GM23338 (cell line): Measurements from ENCODE around the gene BOD1. TPM values are rescaled to one million over a fixed set of nuclear protein-coding genes. Genes with fewer than 3 reads are reported as not detected.

Source experiments
- ATAC-seq: fragments of 200-7000 bp; cut with Tn5 transposase; 3 replicates; pipeline ENCODE4 v1.9.1; 2020
- DNase-seq: peaks from one replicate; pipeline ENCODE4 v3.0.0-alpha.2; 2015; ENCODE audit warnings: low spot score
- H2AFZ ChIP-seq: fragments of 200-600 bp; sonication (generic); 2 replicates; pipeline ENCODE4 v1.8.0; 2016; ENCODE audit warnings: antibody characterized with exemption, mild to moderate bottlenecking, moderate library complexity
- H3F3A ChIP-seq: fragments of 200-600 bp; sonication (generic); replicated peaks from 2 replicates; pipeline ENCODE4 v1.8.0; 2017; ENCODE audit warnings: antibody characterized with exemption, mixed run types, low read depth
- H3K27ac ChIP-seq: fragments of 200-600 bp; sonication (generic); 2 replicates; pipeline ENCODE4 v1.6.1; 2016; ENCODE audit warnings: low read depth
- H3K27me3 ChIP-seq: fragments of 200-600 bp; sonication (generic); 2 replicates; pipeline ENCODE4 v1.8.0; 2016; ENCODE audit warnings: mild to moderate bottlenecking, mixed run types, moderate library complexity; ENCODE audit not compliant: insufficient read depth
- H3K36me3 ChIP-seq: fragments of 200-600 bp; sonication (generic); 2 replicates; pipeline ENCODE4 v1.8.0; 2016; ENCODE audit warnings: mild to moderate bottlenecking; ENCODE audit not compliant: insufficient read depth
- H3K4me1 ChIP-seq: fragments of 200-600 bp; sonication (generic); 2 replicates; pipeline ENCODE4 v1.8.0; 2016; ENCODE audit warnings: mild to moderate bottlenecking, moderate library complexity; ENCODE audit not compliant: insufficient read depth
- H3K4me2 ChIP-seq: fragments of 200-600 bp; sonication (generic); 2 replicates; pipeline ENCODE4 v1.7.1; 2017; ENCODE audit warnings: mixed run types
- H3K4me3 ChIP-seq: fragments of 200-600 bp; sonication (generic); 2 replicates; pipeline ENCODE4 v1.6.1; 2016; ENCODE audit warnings: mixed run types
- H3K79me2 ChIP-seq: fragments of 200-600 bp; sonication (generic); replicated peaks from 2 replicates; pipeline ENCODE4 v1.8.0; 2017; ENCODE audit warnings: mild to moderate bottlenecking; ENCODE audit not compliant: insufficient read depth
- H3K9me2 ChIP-seq: fragments of 200-600 bp; sonication (generic); 2 replicates; pipeline ENCODE4 v1.8.0; 2017; ENCODE audit not compliant: insufficient read depth
- H4K20me1 ChIP-seq: fragments of 200-600 bp; sonication (generic); replicated peaks from 2 replicates; pipeline ENCODE4 v1.8.0; 2017; ENCODE audit warnings: mild to moderate bottlenecking; ENCODE audit not compliant: insufficient read depth
- H3K27ac Mint-ChIP-seq: 2 replicates; pipeline ENCODE4 v1.8.0; 2020; ENCODE audit warnings: inconsistent platforms, mild to moderate bottlenecking, moderate library complexity, mixed read lengths
- H3K27me3 Mint-ChIP-seq: 3 replicates; pipeline ENCODE4 v1.8.0; 2022; ENCODE audit warnings: low read depth, mild to moderate bottlenecking, moderate library complexity, mixed read lengths, inconsistent platforms; ENCODE audit not compliant: insufficient read depth, poor library complexity
- H3K36me3 Mint-ChIP-seq: 3 replicates; pipeline ENCODE4 v1.8.0; 2021; ENCODE audit warnings: low read depth, mild to moderate bottlenecking, inconsistent platforms, moderate library complexity, mixed read lengths
- H3K4me1 Mint-ChIP-seq: 3 replicates; pipeline ENCODE4 v1.8.0; 2020; ENCODE audit warnings: mild to moderate bottlenecking, inconsistent platforms, mixed read lengths
- H3K4me3 Mint-ChIP-seq: 3 replicates; pipeline ENCODE4 v1.8.0; 2021; ENCODE audit warnings: moderate library complexity, mild to moderate bottlenecking, inconsistent platforms, mixed read lengths
- H3K9me3 Mint-ChIP-seq: 3 replicates; pipeline ENCODE4 v1.8.0; 2020; ENCODE audit warnings: moderate library complexity, mild to moderate bottlenecking, inconsistent platforms, mixed read lengths
- CREB1 ChIP-seq: fragments of 250-450 bp; sonication (Bioruptor Pico); IDR thresholded peaks from 2 replicates; pipeline ENCODE4 v1.5.0; 2020; ENCODE audit warnings: low read depth, mild to moderate bottlenecking, moderate library complexity
- CTCF ChIP-seq, 2 experiments: fragments of 200-600 bp in 1 of 2; sonication (generic) in 1 of 2; conservative IDR thresholded peaks; 2 replicates each; pipeline versions ENCODE4 v1.5.1 to v1.6.1; 2016 to 2017; ENCODE audit warnings: antibody characterized with exemption in 2 of 2, low read depth in 2 of 2, mild to moderate bottlenecking in 2 of 2, moderate library complexity in 1 of 2
- ETS1 ChIP-seq: IDR thresholded peaks from 2 replicates; pipeline ENCODE4 v1.6.1; 2016; ENCODE audit warnings: antibody characterized with exemption
- EZH2 ChIP-seq: fragments of 200-600 bp; sonication (generic); IDR thresholded peaks from one replicate; pipeline ENCODE4 v1.8.0; 2017; ENCODE audit warnings: antibody characterized with exemption, mild to moderate bottlenecking, low read depth; ENCODE audit not compliant: unreplicated experiment
- EZH2phosphoT487 ChIP-seq: fragments of 200-600 bp; sonication (generic); IDR thresholded peaks from one replicate; pipeline ENCODE4 v1.8.1; 2018; ENCODE audit warnings: antibody characterized with exemption; ENCODE audit not compliant: unreplicated experiment
- JUNB ChIP-seq: IDR thresholded peaks from one replicate; pipeline ENCODE4 v1.6.1; 2016; ENCODE audit warnings: antibody characterized with exemption; ENCODE audit not compliant: unreplicated experiment
- NANOG ChIP-seq: IDR thresholded peaks from 2 replicates; pipeline ENCODE4 v1.6.1; 2016; ENCODE audit warnings: antibody characterized with exemption, borderline replicate concordance
- POLR2AphosphoS5 ChIP-seq: IDR thresholded peaks from 2 replicates; pipeline ENCODE4 v1.6.1; 2016; ENCODE audit warnings: antibody characterized with exemption, low read depth
- REST ChIP-seq: IDR thresholded peaks from one replicate; pipeline ENCODE4 v1.6.1; 2018; ENCODE audit warnings: antibody characterized with exemption; ENCODE audit not compliant: unreplicated experiment
- STAT1 ChIP-seq: IDR thresholded peaks from one replicate; pipeline ENCODE4 v1.6.1; 2016; ENCODE audit warnings: antibody characterized with exemption; ENCODE audit not compliant: unreplicated experiment
- ZNF114 ChIP-seq: fragments of 250-450 bp; sonication (Bioruptor Pico); IDR thresholded peaks from 2 replicates; pipeline ENCODE4 v1.5.0; 2020; ENCODE audit warnings: mild to moderate bottlenecking, moderate library complexity
- ZNF331 ChIP-seq: fragments of 250-450 bp; sonication (Bioruptor Pico); IDR thresholded peaks from 2 replicates; pipeline ENCODE4 v1.5.0; 2020; ENCODE audit warnings: low read depth, mild to moderate bottlenecking, moderate library complexity
- ZNF462 ChIP-seq: fragments of 250-450 bp; sonication (Bioruptor Pico); IDR thresholded peaks from 2 replicates; pipeline ENCODE4 v1.5.0; 2020; ENCODE audit warnings: mild to moderate bottlenecking, moderate library complexity
- polyA plus RNA-seq: library from polyadenylated mRNA; unstranded; fragments of >200 nt; fragmentation: Nextera tagmentation; extraction: Ambion mirVana; gene quantifications from 2 replicates; pipeline ENCODE4 v1.2.1, GENCODE V29; 2016
- total RNA-seq: library from RNA; depleted of rRNA; stranded (reverse); fragments of >200 nt; shearing (Covaris generic); gene quantifications from 2 replicates; pipeline ENCODE4 v1.2.3, GENCODE V29; 2014

The BOD1 gene
- total and polyA plus RNA-seq, 2 experiments from 2014 or later: 94.7 to 141 TPM

GRCh38 chr5:173627860-173628392 lies 11.5 kb upstream of the BOD1 start:
- Mint-ChIP-seq H3K27ac (peak overlapping the region; percentile 89), H3K36me3 (no peaks in the 10 kb centered on the region), H3K4me3 (peak overlapping the region; percentile 23; the same call in 1 of the 3 replicates), H3K4me1 (peaks cover 42% of the 10 kb centered on the region), H3K27me3 (peaks cover 7% of the 10 kb centered on the region), H3K9me3 (no peaks in the 10 kb centered on the region)
- H3K79me2 ChIP-seq: no peaks in the 10 kb centered on the region
- TF ChIP-seq JUNB (no peak), ZNF462 (CRISPR knock-in tag) (no peak), ETS1 (no peak), NANOG (no peak), REST (no peak), EZH2 (no peak), CREB1 (CRISPR knock-in tag) (no peak), STAT1 (no peak), EZH2phosphoT487 (no peak), ZNF331 (no peak), CTCF (conservative IDR thresholded peaks at IDR 0.05; ENCODE audit: low read depth in 2 of 2) (no peak), POLR2AphosphoS5 (no peak), ZNF114 (CRISPR knock-in tag) (no peak)
- H3K27me3 ChIP-seq: no peaks in the 10 kb centered on the region
- peak; percentile 57 for ATAC-seq
- peaks cover 12% of the 10 kb centered on the region; the same call in 1 of the 2 replicates for H3F3A ChIP-seq
- peak; percentile 76 for DNase-seq
- H3K36me3 ChIP-seq: no peaks in the 10 kb centered on the region
- no peak overlapping the region for H2AFZ ChIP-seq
- H3K4me1 ChIP-seq: peaks cover 23% of the 10 kb centered on the region
- H4K20me1 ChIP-seq: no peaks in the 10 kb centered on the region
- peak overlapping the region; percentile 28; the same call in 1 of the 2 replicates for H3K4me3 ChIP-seq
- peak overlapping the region; percentile 76 for H3K27ac ChIP-seq
- H3K4me2 ChIP-seq: peak overlapping the region; percentile 48
- H3K9me2 ChIP-seq: no peaks in the 10 kb centered on the region
